WERI-Rb-1 (cell line): ENCODE results near the gene KIRREL3.

Experiments used
- DNase-seq: peaks from one replicate; pipeline ENCODE4 v3.0.0-alpha.2; 2020
- H3K27ac ChIP-seq: fragments of 250-450 bp; sonication (Bioruptor Pico); 2 replicates; pipeline ENCODE4 v1.5.1; 2020; ENCODE audit warnings: mild to moderate bottlenecking, moderate library complexity
- H3K27me3 ChIP-seq: fragments of 250-450 bp; sonication (Bioruptor Pico); 2 replicates; pipeline ENCODE4 v1.5.1; 2021; ENCODE audit warnings: mild to moderate bottlenecking, low read depth, moderate library complexity; ENCODE audit not compliant: insufficient read depth, severe bottlenecking
- H3K36me3 ChIP-seq: fragments of 250-450 bp; sonication (Bioruptor Pico); 2 replicates; pipeline ENCODE4 v1.5.1; 2020; ENCODE audit warnings: mild to moderate bottlenecking, moderate library complexity
- H3K4me3 ChIP-seq: 2 replicates; pipeline ENCODE4 v1.5.1; 2011; ENCODE audit warnings: low read depth, mild to moderate bottlenecking, control low read depth, low read length
- H3K9me3 ChIP-seq: fragments of 250-450 bp; sonication (Bioruptor Pico); 2 replicates; pipeline ENCODE4 v1.5.1; 2021; ENCODE audit warnings: mild to moderate bottlenecking, moderate library complexity; ENCODE audit not compliant: severe bottlenecking
- TF ChIP-seq, protein P1 (sequence below): IDR thresholded peaks from 2 replicates; pipeline ENCODE4 v1.5.1; 2011; ENCODE audit warnings: low read depth, mild to moderate bottlenecking, control low read depth, inconsistent platforms, low read length

The KIRREL3 gene

DNA sequence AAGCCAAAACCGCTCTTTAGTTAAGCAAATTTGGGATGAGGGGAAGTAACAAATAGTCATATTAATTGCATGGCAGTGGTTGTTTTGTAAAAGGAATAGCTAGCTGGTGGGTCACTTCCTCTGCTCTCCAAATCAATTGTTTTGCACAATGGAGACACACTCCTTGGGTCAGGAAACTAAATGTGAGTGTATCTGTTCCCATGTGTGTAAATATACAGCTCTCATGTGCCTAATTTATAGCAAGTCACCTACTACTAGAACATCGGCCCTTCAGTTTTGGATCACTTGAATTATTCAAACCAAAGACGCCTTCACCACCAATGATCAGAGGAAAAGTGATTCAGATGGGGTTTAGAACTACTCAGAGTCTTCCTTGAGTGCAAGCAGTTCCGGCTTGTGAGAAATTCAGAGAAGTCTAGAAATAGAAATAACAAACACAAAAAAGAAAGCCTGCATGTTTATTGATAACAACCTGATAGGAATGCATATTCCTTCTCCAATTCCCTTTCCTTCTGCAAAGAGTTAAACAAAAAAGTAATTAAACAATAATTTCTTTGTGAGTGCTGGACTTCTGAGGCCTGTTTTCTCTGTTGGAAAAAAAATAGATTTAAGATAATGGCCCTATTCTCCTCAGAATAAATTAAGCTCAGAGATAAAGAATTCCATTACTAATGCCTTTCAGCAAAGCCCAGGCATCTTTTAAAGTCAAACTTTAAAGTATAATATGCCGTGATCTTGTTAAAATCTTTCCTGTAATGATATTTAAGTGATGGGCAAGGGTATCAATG lies 100.4 kb downstream of the KIRREL3 start:
- no peak overlapping the region for H3K4me3 ChIP-seq
- TF ChIP-seq, protein P1, sequence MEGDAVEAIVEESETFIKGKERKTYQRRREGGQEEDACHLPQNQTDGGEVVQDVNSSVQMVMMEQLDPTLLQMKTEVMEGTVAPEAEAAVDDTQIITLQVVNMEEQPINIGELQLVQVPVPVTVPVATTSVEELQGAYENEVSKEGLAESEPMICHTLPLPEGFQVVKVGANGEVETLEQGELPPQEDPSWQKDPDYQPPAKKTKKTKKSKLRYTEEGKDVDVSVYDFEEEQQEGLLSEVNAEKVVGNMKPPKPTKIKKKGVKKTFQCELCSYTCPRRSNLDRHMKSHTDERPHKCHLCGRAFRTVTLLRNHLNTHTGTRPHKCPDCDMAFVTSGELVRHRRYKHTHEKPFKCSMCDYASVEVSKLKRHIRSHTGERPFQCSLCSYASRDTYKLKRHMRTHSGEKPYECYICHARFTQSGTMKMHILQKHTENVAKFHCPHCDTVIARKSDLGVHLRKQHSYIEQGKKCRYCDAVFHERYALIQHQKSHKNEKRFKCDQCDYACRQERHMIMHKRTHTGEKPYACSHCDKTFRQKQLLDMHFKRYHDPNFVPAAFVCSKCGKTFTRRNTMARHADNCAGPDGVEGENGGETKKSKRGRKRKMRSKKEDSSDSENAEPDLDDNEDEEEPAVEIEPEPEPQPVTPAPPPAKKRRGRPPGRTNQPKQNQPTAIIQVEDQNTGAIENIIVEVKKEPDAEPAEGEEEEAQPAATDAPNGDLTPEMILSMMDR, result no peak
- H3K36me3 ChIP-seq, result no peaks in the 10 kb centered on the region
- no peak for DNase-seq
- no peaks in the 10 kb centered on the region for H3K9me3 ChIP-seq
- H3K27ac ChIP-seq, result no peak overlapping the region
- H3K27me3 ChIP-seq, result no peaks in the 10 kb centered on the region

DNA sequence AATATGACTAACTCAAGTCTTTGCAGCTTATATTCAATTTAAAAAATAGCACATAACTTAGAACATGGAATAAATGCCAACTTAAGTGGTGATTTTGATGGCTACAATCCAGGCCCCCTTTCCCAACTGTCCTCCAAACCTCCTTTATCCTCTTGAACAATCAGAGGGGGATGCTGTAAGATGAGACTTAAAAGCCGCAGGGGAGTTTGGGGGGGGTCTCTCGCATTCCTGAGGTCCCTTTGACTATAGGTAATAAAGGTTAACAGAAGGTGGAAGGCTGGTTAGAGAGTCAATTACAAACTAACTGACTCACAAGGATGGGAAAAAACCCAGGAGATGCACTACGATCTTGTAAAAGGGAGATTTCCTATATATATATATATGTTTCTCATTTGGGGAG lies 101.8 kb downstream of the KIRREL3 start:
- H3K9me3 ChIP-seq, result no peaks in the 10 kb centered on the region
- no peak overlapping the region for H3K27ac ChIP-seq
- DNase-seq, result no peak
- no peaks in the 10 kb centered on the region for H3K36me3 ChIP-seq
- TF ChIP-seq, protein P1, result no peak
- H3K27me3 ChIP-seq, result no peaks in the 10 kb centered on the region
- no peak overlapping the region for H3K4me3 ChIP-seq

DNA sequence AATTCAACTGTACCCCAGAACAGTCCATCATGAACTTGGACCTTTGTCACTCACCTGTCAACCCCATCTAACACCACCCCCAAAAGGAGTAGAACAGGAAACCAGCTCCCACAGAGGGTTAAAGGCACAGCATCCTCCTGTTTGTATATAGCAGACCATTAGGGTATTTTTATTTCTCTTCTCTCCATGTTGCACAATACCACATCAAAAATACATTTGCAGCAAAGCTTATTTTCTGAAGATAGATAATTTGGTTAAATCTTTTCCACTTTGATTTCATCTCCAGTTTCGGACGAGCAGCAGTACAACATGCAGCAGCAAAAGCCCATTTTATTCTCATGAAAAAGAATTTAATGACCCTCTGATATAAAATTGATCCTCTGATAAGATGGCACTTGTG lies 103.1 kb downstream of the KIRREL3 start:
- H3K4me3 ChIP-seq, result no peak overlapping the region
- TF ChIP-seq, protein P1, result no peak
- no peak for DNase-seq

DNA sequence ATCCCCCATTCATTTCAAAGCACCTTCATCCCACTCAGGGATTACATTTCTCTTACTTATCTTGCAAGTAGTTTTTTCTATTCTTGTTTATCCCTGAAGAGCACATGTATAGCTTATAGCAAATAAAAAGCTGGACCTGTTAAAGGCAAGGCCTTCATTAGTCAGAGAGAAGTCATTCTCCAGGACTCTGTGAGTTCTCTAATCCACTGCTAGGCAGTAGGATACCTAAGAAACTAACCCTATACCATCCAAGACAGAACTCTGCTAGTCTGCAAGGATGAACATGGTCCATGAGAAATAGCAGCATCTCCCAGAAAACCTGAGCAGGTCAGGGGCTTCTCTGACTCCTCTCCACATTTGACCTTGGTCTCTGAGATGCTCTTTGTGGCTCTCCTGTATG lies 104.5 kb downstream of the KIRREL3 start:
- Histone ChIP-seq H3K9me3 (no peaks in the 10 kb centered on the region), H3K36me3 (no peaks in the 10 kb centered on the region), H3K27ac (no peak overlapping the region), H3K27me3 (no peaks in the 10 kb centered on the region), H3K4me3 (no peak overlapping the region)
- no peak for DNase-seq
- TF ChIP-seq, protein P1, result no peak

More for the DNA sequence above, 103.1 kb downstream of the KIRREL3 start:
- H3K9me3 ChIP-seq, result no peaks in the 10 kb centered on the region
- H3K36me3 ChIP-seq, result no peaks in the 10 kb centered on the region
- H3K27ac ChIP-seq, result no peak overlapping the region
- no peaks in the 10 kb centered on the region for H3K27me3 ChIP-seq

DNA sequence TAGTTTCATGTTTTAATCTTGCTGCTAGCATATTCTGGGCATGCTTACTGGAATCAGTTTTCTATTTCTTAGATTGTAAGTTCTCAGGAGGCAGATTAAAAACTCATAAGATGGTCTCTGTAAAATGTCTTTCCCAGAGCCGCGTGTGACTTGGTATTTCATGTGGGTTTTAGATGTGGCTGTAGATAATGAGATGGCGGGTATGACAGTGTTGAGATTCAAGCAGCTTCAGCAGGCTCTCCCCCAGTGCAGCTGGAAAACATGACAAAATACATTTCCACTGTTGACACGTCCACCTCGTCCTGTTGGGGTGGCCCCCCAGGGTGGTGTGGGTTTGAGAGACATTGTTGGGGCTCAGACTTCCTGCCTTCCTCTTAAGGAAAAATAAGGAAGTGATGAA lies 106.8 kb downstream of the KIRREL3 start:
- TF ChIP-seq, protein P1, result no peak
- DNase-seq, result no peak
- Histone ChIP-seq H3K4me3 (no peak overlapping the region), H3K36me3 (no peaks in the 10 kb centered on the region), H3K27ac (no peak overlapping the region), H3K9me3 (no peaks in the 10 kb centered on the region), H3K27me3 (no peaks in the 10 kb centered on the region)

DNA sequence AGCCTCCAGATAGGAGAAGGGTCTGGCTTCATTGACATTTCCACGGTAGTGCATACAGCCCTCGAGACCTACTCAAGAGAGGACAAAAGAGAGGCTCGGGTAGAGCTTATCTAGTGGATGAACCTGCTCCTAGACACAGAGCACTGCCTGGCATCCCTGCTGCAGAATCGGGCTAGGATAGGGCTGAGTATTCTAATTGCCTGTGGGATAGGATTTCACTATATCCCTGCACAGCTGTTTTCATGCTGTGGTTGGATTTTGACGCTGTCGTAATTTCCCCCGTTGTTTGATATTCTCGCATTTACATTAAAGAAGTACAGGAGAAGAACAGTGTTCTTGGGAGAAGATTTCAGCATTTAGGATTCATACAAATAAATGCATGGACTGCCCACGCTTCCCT lies 107.8 kb downstream of the KIRREL3 start:
- H3K9me3 ChIP-seq, result no peaks in the 10 kb centered on the region
- H3K36me3 ChIP-seq, result no peaks in the 10 kb centered on the region
- H3K4me3 ChIP-seq, result no peak overlapping the region
- TF ChIP-seq, protein P1, result no peak
- no peak for DNase-seq
- no peak overlapping the region for H3K27ac ChIP-seq
- H3K27me3 ChIP-seq, result no peaks in the 10 kb centered on the region
